Measurements from ENCODE around the gene SORBS1. TPM values are rescaled to one million over a fixed set of nuclear protein-coding genes. Genes with fewer than 3 reads are reported as not detected.

The SORBS1 gene
- total RNA-seq, 2 experiments from 2014 or later = 0.57 to 3.1 TPM

- no peak overlapping the region for H3K4me2 ChIP-seq (ENCODE audit: low read length)
- no peak for DNase-seq (ENCODE audit: low spot score)
- BruUV-seq (replicated peaks) = no TSS peak
- no peaks in the 10 kb centered on the region for H3K36me3 ChIP-seq (ENCODE audit: insufficient read depth, low read length)
- no peaks in the 10 kb centered on the region for H4K20me1 ChIP-seq (ENCODE audit: insufficient read depth, low read length)
- H3K9me2 ChIP-seq (ENCODE audit: insufficient read depth, low read length) = no peaks in the 10 kb centered on the region
- no peaks in the 10 kb centered on the region for H3K9me3 ChIP-seq (ENCODE audit: low read length)
- no peak for TF ChIP-seq CTCF (conservative IDR thresholded peaks at IDR 0.05; ENCODE audit: low read length)
- no peak for TF ChIP-seq EZH2phosphoT487 (IDR thresholded peaks at IDR 0.05; ENCODE audit: borderline replicate concordance, low read depth, low read length)
- ChIA-PET CTCF (ENCODE audit: unreplicated experiment) (no interaction called here), POLR2A (no interaction called here)
- H3K79me2 ChIP-seq (ENCODE audit: insufficient read depth, low read depth, low read length) = no peaks in the 10 kb centered on the region
- peaks cover 27% of the 10 kb centered on the region for H3K4me1 ChIP-seq (ENCODE audit: insufficient read depth, low read length, poor library complexity, severe bottlenecking)
- H3K27ac ChIP-seq (ENCODE audit: low read depth, low read length, poor library complexity, severe bottlenecking) = no peak overlapping the region
- no peak overlapping the region for H3K4me3 ChIP-seq (ENCODE audit: low read depth, low read length, poor library complexity, severe bottlenecking)
- H2AFZ ChIP-seq (ENCODE audit: low read length) = no peak overlapping the region
- intact Hi-C loops (cut with micrococcal nuclease; ENCODE audit: unreplicated experiment) = no loop called here
Measured at GRCh38 chr10:95300022-95300539, 261.1 kb downstream of the SORBS1 start.

- Histone ChIP-seq H3K4me2 (ENCODE audit: low read length) (peak overlapping the region; percentile 24; the same call in 1 of the 2 replicates), H3K4me3 (ENCODE audit: low read depth, low read length, poor library complexity, severe bottlenecking) (no peak overlapping the region), H3K9me3 (ENCODE audit: low read length) (no peaks in the 10 kb centered on the region), H3K36me3 (ENCODE audit: insufficient read depth, low read length) (no peaks in the 10 kb centered on the region), H3K79me2 (ENCODE audit: insufficient read depth, low read depth, low read length) (no peaks in the 10 kb centered on the region), H3K9me2 (ENCODE audit: insufficient read depth, low read length) (no peaks in the 10 kb centered on the region), H3K4me1 (ENCODE audit: insufficient read depth, low read length, poor library complexity, severe bottlenecking) (peaks cover 54% of the 10 kb centered on the region), H2AFZ (ENCODE audit: low read length) (no peak overlapping the region), H4K20me1 (ENCODE audit: insufficient read depth, low read length) (no peaks in the 10 kb centered on the region), H3K27ac (ENCODE audit: low read depth, low read length, poor library complexity, severe bottlenecking) (no peak overlapping the region)
- DNase-seq (ENCODE audit: low spot score) = peak; percentile 26
- intact Hi-C loops (cut with micrococcal nuclease; ENCODE audit: unreplicated experiment) = loop anchor here (10.0 kb wide), 1 partner anchor 987 kb away; no protein-coding TSS in a partner anchor
- CTCF ChIA-PET (ENCODE audit: unreplicated experiment) = no interaction called here
- no TSS peak for BruUV-seq (replicated peaks)
- POLR2A ChIA-PET = no interaction called here
- TF ChIP-seq CTCF (conservative IDR thresholded peaks at IDR 0.05; ENCODE audit: low read length) (no peak), EZH2phosphoT487 (IDR thresholded peaks at IDR 0.05; ENCODE audit: borderline replicate concordance, low read depth, low read length) (no peak)
Measured at GRCh38 chr10:95297402-95297801, 263.8 kb downstream of the SORBS1 start.

- intact Hi-C loops (cut with micrococcal nuclease; ENCODE audit: unreplicated experiment) = loop anchor here (10.0 kb wide), 1 partner anchor 988 kb away; no protein-coding TSS in a partner anchor
Measured at GRCh38 chr10:95296764-95297163, 264.4 kb downstream of the SORBS1 start.

More at GRCh38 chr10:95296764-95297163, 264.4 kb downstream of the SORBS1 start:
- Histone ChIP-seq H3K4me1 (ENCODE audit: insufficient read depth, low read length, poor library complexity, severe bottlenecking) (peaks cover 60% of the 10 kb centered on the region), H2AFZ (ENCODE audit: low read length) (no peak overlapping the region), H3K79me2 (ENCODE audit: insufficient read depth, low read depth, low read length) (no peaks in the 10 kb centered on the region), H3K9me3 (ENCODE audit: low read length) (no peaks in the 10 kb centered on the region), H4K20me1 (ENCODE audit: insufficient read depth, low read length) (no peaks in the 10 kb centered on the region), H3K27ac (ENCODE audit: low read depth, low read length, poor library complexity, severe bottlenecking) (no peak overlapping the region), H3K4me2 (ENCODE audit: low read length) (peak overlapping the region; percentile 87), H3K9me2 (ENCODE audit: insufficient read depth, low read length) (no peaks in the 10 kb centered on the region), H3K36me3 (ENCODE audit: insufficient read depth, low read length) (no peaks in the 10 kb centered on the region), H3K4me3 (ENCODE audit: low read depth, low read length, poor library complexity, severe bottlenecking) (no peak overlapping the region)
- no peak for TF ChIP-seq EZH2phosphoT487 (IDR thresholded peaks at IDR 0.05; ENCODE audit: borderline replicate concordance, low read depth, low read length)
- no peak for TF ChIP-seq CTCF (conservative IDR thresholded peaks at IDR 0.05; ENCODE audit: low read length)
- DNase-seq (ENCODE audit: low spot score) = no peak
- CTCF ChIA-PET (ENCODE audit: unreplicated experiment) = no interaction called here
- POLR2A ChIA-PET = interaction anchor here (0.9 to 2.9 kb wide), 3 partner anchors 9 to 68 kb away, joined by 3 to 7 read pairs (median 3); no protein-coding TSS in a partner anchor
- BruUV-seq (replicated peaks) = no TSS peak
